Peyer's patch (tissue), 4 donors: ENCODE measurements around the gene SBF2.

Experiments used
- CTCF ChIP-seq, 6 experiments: fragments of 450-650 bp in 4 of 6; fragments of 200-600 bp in 2 of 6; sonication (generic) in 1 of 6; IDR thresholded peaks; one replicate each; pipeline ENCODE4 v1.5.1; 2017 to 2019; ENCODE audit warnings: antibody characterized with exemption in 6 of 6, mild to moderate bottlenecking in 3 of 6, moderate library complexity in 1 of 6
- POLR2A ChIP-seq, 2 donors: fragments of 450-650 bp; IDR thresholded peaks; one replicate each; pipeline ENCODE4 v1.5.1; 2017; ENCODE audit warnings: antibody characterized with exemption in 2 of 2, mild to moderate bottlenecking in 2 of 2, moderate library complexity in 2 of 2

- TF ChIP-seq CTCF (IDR thresholded peaks at IDR 0.05) (no peak), POLR2A (IDR thresholded peaks at IDR 0.05) (no peak)
Observed at GRCh38 chr11:10041748-10042446, 252.1 kb downstream of the SBF2 start.
